Upper lobe of left lung (tissue), 4 donors: Measurements from ENCODE around the gene ELP1.

Experiments
- CTCF ChIP-seq, 6 experiments: fragments of 450-650 bp in 4 of 6; fragments of 200-600 bp in 2 of 6; sonication (generic) in 2 of 6; IDR thresholded peaks; one replicate each; pipeline ENCODE4 v1.5.1; 2016 to 2019; ENCODE audit warnings: antibody characterized with exemption in 6 of 6
- POLR2A ChIP-seq, 4 donors: fragments of 450-650 bp; IDR thresholded peaks; one replicate each; pipeline ENCODE4 v1.5.1; 2016 to 2017; ENCODE audit warnings: antibody characterized with exemption in 4 of 4, mild to moderate bottlenecking in 2 of 4
- POLR2AphosphoS5 ChIP-seq, 2 donors: sonication (generic); formaldehyde crosslinking; IDR thresholded peaks; one replicate each; pipeline ENCODE4 v1.5.1; 2017; ENCODE audit warnings: antibody characterized with exemption in 2 of 2

GRCh38 chr9:108861997-108862396 lies 71.9 kb downstream of the ELP1 start, which contains the start of gene ACTL7A:
- TF ChIP-seq POLR2A (IDR thresholded peaks at IDR 0.05) (no peak), POLR2AphosphoS5 (IDR thresholded peaks at IDR 0.05) (no peak), CTCF (IDR thresholded peaks at IDR 0.05) (no peak)
